Iris pigment epithelial cell (primary cell): ENCODE data around the gene IFNK.

ENCODE experiments used
- DNase-seq: peaks from one replicate; pipeline ENCODE4 v3.0.0-alpha.2; 2011; ENCODE audit warnings: low read depth

Gene IFNK

GRCh38 chr9:27573634-27574590, 49.8 kb downstream of the IFNK start:
- peak; percentile 100 for DNase-seq
